Neural cell (in vitro differentiated cells): Measurements from ENCODE around the gene COX8A. TPM values are rescaled to one million over a fixed set of nuclear protein-coding genes. Genes with fewer than 3 reads are reported as not detected.
A peak's percentile ranks its signal among the peaks of the same experiment; 100 is the strongest.

ENCODE experiments used
- H2AFZ ChIP-seq: fragments of 200-600, 300-800 bp; sonication (generic), shearing (Covaris generic); 2 replicates; pipeline ENCODE4 v1.6.0; 2014; ENCODE audit warnings: low read depth, mild to moderate bottlenecking, antibody characterized with exemption, low read length, moderate library complexity
- H3F3A ChIP-seq: fragments of 200-600 bp; shearing (Covaris generic); 2 replicates; pipeline ENCODE4 v1.6.1; 2016; ENCODE audit warnings: mild to moderate bottlenecking, moderate library complexity, mixed read lengths, antibody characterized with exemption, low read length; ENCODE audit not compliant: insufficient read depth, poor library complexity, severe bottlenecking
- H3K27ac ChIP-seq: fragments of 200-600, 300-800 bp; sonication (generic), shearing (Covaris generic); 2 replicates; pipeline ENCODE4 v1.5.1; 2014; ENCODE audit warnings: mild to moderate bottlenecking, low read length, moderate library complexity
- H3K27me3 ChIP-seq: fragments of 300-800, 200-600 bp; sonication (generic), shearing (Covaris generic); 2 replicates; pipeline ENCODE4 v1.6.0; 2014; ENCODE audit warnings: mild to moderate bottlenecking, low read depth, low read length, moderate library complexity; ENCODE audit not compliant: insufficient read depth
- H3K36me3 ChIP-seq: fragments of 300-800, 200-600 bp; sonication (generic), shearing (Covaris generic); 2 replicates; pipeline ENCODE4 v1.5.1; 2014; ENCODE audit warnings: mild to moderate bottlenecking, antibody characterized with exemption, low read length, moderate library complexity; ENCODE audit not compliant: insufficient read depth
- H3K4me2 ChIP-seq: fragments of 300-800, 200-600 bp; sonication (generic), shearing (Covaris generic); 2 replicates; pipeline ENCODE4 v1.6.0; 2014; ENCODE audit warnings: mild to moderate bottlenecking, low read length
- H3K4me3 ChIP-seq: fragments of 300-800, 200-600 bp; sonication (generic), shearing (Covaris generic); 2 replicates; pipeline ENCODE4 v1.5.1; 2014; ENCODE audit warnings: mild to moderate bottlenecking, low read length, moderate library complexity
- H3K79me2 ChIP-seq: fragments of 200-600 bp; shearing (Covaris generic); replicated peaks from 2 replicates; pipeline ENCODE4 v1.6.0; 2014; ENCODE audit warnings: mild to moderate bottlenecking, low read length, moderate library complexity; ENCODE audit not compliant: insufficient read depth
- H3K9ac ChIP-seq: fragments of 300-800, 200-600 bp; sonication (generic), shearing (Covaris generic); 2 replicates; pipeline ENCODE4 v1.6.1; 2016; ENCODE audit warnings: mild to moderate bottlenecking, low read length, mixed read lengths
- H3K9me2 ChIP-seq: fragments of 200-600 bp; shearing (Covaris generic); 2 replicates; pipeline ENCODE4 v1.6.1; 2016; ENCODE audit warnings: mild to moderate bottlenecking, low read length, mixed read lengths; ENCODE audit not compliant: insufficient read depth
- H3K9me3 ChIP-seq: fragments of 200-600, 300-800 bp; sonication (generic), shearing (Covaris generic); 2 replicates; pipeline ENCODE4 v1.6.1; 2016; ENCODE audit warnings: mild to moderate bottlenecking, mixed run types, low read length, moderate library complexity, mixed read lengths
- H4K20me1 ChIP-seq: fragments of 200-600 bp; shearing (Covaris generic); 2 replicates; pipeline ENCODE4 v1.6.1; 2016; ENCODE audit warnings: mild to moderate bottlenecking, mixed run types; ENCODE audit not compliant: insufficient read depth
- EP300 ChIP-seq: fragments of 450-650 bp; conservative IDR thresholded peaks from 2 replicates; pipeline ENCODE4 v1.6.1; 2014; ENCODE audit warnings: antibody characterized with exemption, mild to moderate bottlenecking, moderate library complexity; ENCODE audit not compliant: poor library complexity, severe bottlenecking
- EZH2 ChIP-seq: fragments of 200-600, 300-800 bp; shearing (Covaris generic), sonication (generic); IDR thresholded peaks from 2 replicates; pipeline ENCODE4 v1.6.1; 2014; ENCODE audit warnings: antibody characterized with exemption, low read length, borderline replicate concordance, mild to moderate bottlenecking; ENCODE audit not compliant: insufficient read depth, poor library complexity, severe bottlenecking
- MXI1 ChIP-seq: fragments of 450-650 bp; conservative IDR thresholded peaks from 2 replicates; pipeline ENCODE4 v1.6.1; 2014; ENCODE audit warnings: antibody characterized with exemption, mild to moderate bottlenecking; ENCODE audit not compliant: poor library complexity, severe bottlenecking
- POLR2AphosphoS5 ChIP-seq: IDR thresholded peaks from 2 replicates; pipeline ENCODE4 v1.6.1; 2012
- RAD21 ChIP-seq: fragments of 450-650 bp; conservative IDR thresholded peaks from 2 replicates; pipeline ENCODE4 v1.6.1; 2014; ENCODE audit warnings: antibody characterized with exemption, mild to moderate bottlenecking, moderate library complexity
- REST ChIP-seq: IDR thresholded peaks from 2 replicates; pipeline ENCODE4 v1.6.1; 2012; ENCODE audit warnings: borderline replicate concordance
- SMC3 ChIP-seq: fragments of 450-650 bp; conservative IDR thresholded peaks from 2 replicates; pipeline ENCODE4 v1.6.1; 2014; ENCODE audit warnings: antibody characterized with exemption, mild to moderate bottlenecking, moderate library complexity; ENCODE audit not compliant: poor library complexity
- TAF1 ChIP-seq: IDR thresholded peaks from 2 replicates; pipeline ENCODE4 v1.6.1; 2012; ENCODE audit warnings: low read depth
- polyA plus RNA-seq: library from polyadenylated mRNA; depleted of rRNA; stranded (reverse); fragments of >200 nt; gene quantifications from 2 replicates; pipeline ENCODE4 v1.2.3, GENCODE V29; 2014
- TF ChIP-seq, protein P1 (sequence below): fragments of 450-650 bp; IDR thresholded peaks from 2 replicates; pipeline ENCODE4 v1.5.1; 2014; ENCODE audit warnings: antibody characterized with exemption, mild to moderate bottlenecking, moderate library complexity; ENCODE audit not compliant: poor library complexity, severe bottlenecking

Gene COX8A
- polyA plus RNA-seq, 1 donor from 2014 or later = 863 TPM

DNA sequence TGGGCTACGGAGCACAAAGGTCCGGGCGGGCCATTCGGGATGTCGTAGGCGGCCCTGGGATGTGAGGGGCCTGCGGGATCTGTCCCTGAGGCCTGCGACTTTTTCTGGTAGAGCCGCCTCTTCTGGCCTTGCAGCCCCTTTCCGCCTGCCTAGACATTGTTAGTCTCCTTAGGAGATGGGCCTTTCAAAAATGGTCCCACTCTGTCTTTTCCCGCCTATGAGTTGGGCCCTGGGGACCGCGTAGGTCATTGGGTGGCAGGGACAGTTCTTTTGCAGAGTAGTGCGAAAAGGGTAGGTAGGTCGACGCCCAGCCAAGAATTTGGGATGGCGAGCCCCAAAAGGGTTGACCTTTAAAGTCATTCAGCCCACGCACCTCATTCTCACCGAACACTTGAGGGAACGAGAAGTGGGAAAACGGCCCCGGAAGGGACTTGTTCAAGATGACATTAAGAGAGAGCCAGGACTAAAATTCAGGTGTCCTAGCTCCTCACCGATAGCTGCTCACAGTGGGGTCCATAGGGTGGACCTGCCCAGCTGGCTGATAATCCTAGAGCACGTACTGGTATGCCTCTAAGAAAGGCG, 12.6 kb downstream of the COX8A start:
- Histone ChIP-seq H4K20me1 (no peaks in the 10 kb centered on the region), H3K36me3 (no peaks in the 10 kb centered on the region), H3F3A (no peaks in the 10 kb centered on the region), H3K9ac (peak overlapping the region; percentile 88), H3K79me2 (peaks cover 26% of the 10 kb centered on the region), H3K9me2 (no peaks in the 10 kb centered on the region), H3K27ac (peak overlapping the region; percentile 89), H3K27me3 (no peaks in the 10 kb centered on the region), H3K4me3 (peak overlapping the region; percentile 98), H3K4me2 (peak overlapping the region; percentile 96), H2AFZ (no peak overlapping the region), H3K9me3 (no peaks in the 10 kb centered on the region)
- no peak for TF ChIP-seq SMC3

DNA sequence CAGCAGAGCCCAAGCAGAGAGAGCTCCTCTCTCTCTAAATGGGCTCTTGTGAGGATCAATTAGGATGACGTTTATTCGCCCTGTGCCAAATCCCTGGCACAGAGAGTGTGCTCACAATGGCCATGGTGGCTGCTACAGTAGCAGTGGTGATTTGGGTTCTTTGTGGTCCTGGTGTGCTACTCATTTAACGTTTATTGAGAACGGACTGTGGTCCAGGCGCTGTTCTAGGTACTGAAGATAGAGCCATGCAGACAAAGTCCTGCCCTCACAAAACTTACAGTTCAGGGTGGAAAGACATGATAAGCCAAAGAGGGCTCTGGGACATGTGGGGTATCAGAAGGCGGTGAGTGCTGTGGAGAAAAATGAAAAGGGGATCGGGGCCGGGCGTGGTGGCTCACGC, 17.1 kb downstream of the COX8A start:
- no peak overlapping the region for H2AFZ ChIP-seq
- no peaks in the 10 kb centered on the region for H3K36me3 ChIP-seq
- H3K4me2 ChIP-seq = no peak overlapping the region
- TF ChIP-seq TAF1 (no peak), EZH2 (no peak), EP300 (no peak), RAD21 (no peak), POLR2AphosphoS5 (no peak), SMC3 (no peak), REST (no peak), MXI1 (no peak)
- TF ChIP-seq, protein P1, sequence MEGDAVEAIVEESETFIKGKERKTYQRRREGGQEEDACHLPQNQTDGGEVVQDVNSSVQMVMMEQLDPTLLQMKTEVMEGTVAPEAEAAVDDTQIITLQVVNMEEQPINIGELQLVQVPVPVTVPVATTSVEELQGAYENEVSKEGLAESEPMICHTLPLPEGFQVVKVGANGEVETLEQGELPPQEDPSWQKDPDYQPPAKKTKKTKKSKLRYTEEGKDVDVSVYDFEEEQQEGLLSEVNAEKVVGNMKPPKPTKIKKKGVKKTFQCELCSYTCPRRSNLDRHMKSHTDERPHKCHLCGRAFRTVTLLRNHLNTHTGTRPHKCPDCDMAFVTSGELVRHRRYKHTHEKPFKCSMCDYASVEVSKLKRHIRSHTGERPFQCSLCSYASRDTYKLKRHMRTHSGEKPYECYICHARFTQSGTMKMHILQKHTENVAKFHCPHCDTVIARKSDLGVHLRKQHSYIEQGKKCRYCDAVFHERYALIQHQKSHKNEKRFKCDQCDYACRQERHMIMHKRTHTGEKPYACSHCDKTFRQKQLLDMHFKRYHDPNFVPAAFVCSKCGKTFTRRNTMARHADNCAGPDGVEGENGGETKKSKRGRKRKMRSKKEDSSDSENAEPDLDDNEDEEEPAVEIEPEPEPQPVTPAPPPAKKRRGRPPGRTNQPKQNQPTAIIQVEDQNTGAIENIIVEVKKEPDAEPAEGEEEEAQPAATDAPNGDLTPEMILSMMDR = no peak
- no peaks in the 10 kb centered on the region for H3F3A ChIP-seq
- H3K9ac ChIP-seq = no peak overlapping the region
- H3K27ac ChIP-seq = no peak overlapping the region
- no peak overlapping the region for H3K4me3 ChIP-seq
- no peaks in the 10 kb centered on the region for H3K9me3 ChIP-seq
- H3K9me2 ChIP-seq = no peaks in the 10 kb centered on the region
- no peaks in the 10 kb centered on the region for H4K20me1 ChIP-seq
- H3K27me3 ChIP-seq = no peaks in the 10 kb centered on the region
- H3K79me2 ChIP-seq = peaks cover 26% of the 10 kb centered on the region

DNA sequence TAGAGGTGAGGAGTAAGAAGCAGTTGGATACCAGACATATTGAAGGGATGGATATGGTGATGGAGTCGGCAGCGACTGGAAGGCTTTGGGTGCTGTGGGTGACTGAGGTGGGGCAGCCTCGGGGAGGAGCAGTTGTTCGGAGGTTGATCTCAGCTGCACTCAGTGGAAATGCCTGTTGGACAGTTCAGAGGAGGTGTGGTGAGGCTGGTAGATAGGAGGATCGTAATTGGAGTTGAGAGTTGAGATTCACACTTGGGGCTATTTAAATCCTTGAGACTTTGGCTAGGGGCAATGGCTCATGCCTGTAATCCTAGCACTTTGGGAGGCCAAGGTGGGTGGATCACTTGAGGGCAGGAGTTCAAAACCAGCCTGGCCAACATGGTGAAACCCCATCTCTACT, 18.7 kb downstream of the COX8A start:
- no peak overlapping the region for H2AFZ ChIP-seq
- TF ChIP-seq TAF1 (no peak), MXI1 (no peak), EP300 (no peak), RAD21 (no peak), REST (no peak), EZH2 (no peak), SMC3 (no peak), POLR2AphosphoS5 (no peak)
- TF ChIP-seq, protein P1 = no peak
- no peak overlapping the region for H3K27ac ChIP-seq
- no peaks in the 10 kb centered on the region for H4K20me1 ChIP-seq
- no peaks in the 10 kb centered on the region for H3K27me3 ChIP-seq
- H3K4me2 ChIP-seq = no peak overlapping the region
- H3K36me3 ChIP-seq = no peaks in the 10 kb centered on the region
- peaks cover 13% of the 10 kb centered on the region for H3K79me2 ChIP-seq
- no peaks in the 10 kb centered on the region for H3K9me3 ChIP-seq
- H3K4me3 ChIP-seq = no peak overlapping the region
- no peak overlapping the region for H3K9ac ChIP-seq
- H3K9me2 ChIP-seq = no peaks in the 10 kb centered on the region
- H3F3A ChIP-seq = no peaks in the 10 kb centered on the region
